IPS-NIHi11 (cell line): ENCODE data around the gene PNLDC1.

ENCODE experiments used
- DNase-seq: peaks from one replicate; pipeline ENCODE4 v3.0.0; 2012; ENCODE audit warnings: mixed read lengths, low spot score

PNLDC1 gene

GRCh38 chr6:159800141-159800865 is at the start of gene PNLDC1:
Gene PNLDC1, plus strand, starts transcription at chr6:159800276. Its CDS starts 32 bp downstream, at chr6:159800308.
- DNase-seq = no peak

GRCh38 chr6:159751448-159751847 is 48.6 kb upstream of the PNLDC1 start:
- DNase-seq = no peak

GRCh38 chr6:159753081-159753872 is 46.8 kb upstream of the PNLDC1 start:
- DNase-seq = no peak

GRCh38 chr6:159754401-159754800 is 45.7 kb upstream of the PNLDC1 start:
- no peak for DNase-seq

GRCh38 chr6:159754959-159755914 is 44.8 kb upstream of the PNLDC1 start:
- DNase-seq = no peak

- no peak for DNase-seq
Observed at GRCh38 chr6:159756508-159756907, 43.6 kb upstream of the PNLDC1 start.

GRCh38 chr6:159758031-159759001 is 41.8 kb upstream of the PNLDC1 start:
- peak; percentile 14 for DNase-seq

GRCh38 chr6:159759645-159760044 is 40.4 kb upstream of the PNLDC1 start:
- DNase-seq = no peak

GRCh38 chr6:159760602-159761057 is 39.4 kb upstream of the PNLDC1 start:
- peak; percentile 35 for DNase-seq

- peak; percentile 8 for DNase-seq
Observed at GRCh38 chr6:159761129-159761872, 38.8 kb upstream of the PNLDC1 start.

GRCh38 chr6:159761873-159762680 is 38.0 kb upstream of the PNLDC1 start, which contains the start of gene ACAT2:
Gene ACAT2, plus strand, starts transcription at chr6:159762045. Its CDS starts 43 bp downstream, at chr6:159762088.
- DNase-seq = peak; percentile 96

GRCh38 chr6:159762681-159763293 is 37.3 kb upstream of the PNLDC1 start:
- peak; percentile 5 for DNase-seq

GRCh38 chr6:159766906-159767305 is 33.2 kb upstream of the PNLDC1 start:
- no peak for DNase-seq

- DNase-seq = no peak
Observed at GRCh38 chr6:159769470-159769869, 30.6 kb upstream of the PNLDC1 start.

GRCh38 chr6:159772196-159772595 is 27.9 kb upstream of the PNLDC1 start:
- DNase-seq = no peak

- DNase-seq = no peak
Observed at GRCh38 chr6:159777240-159777904, 22.7 kb upstream of the PNLDC1 start.

- DNase-seq = no peak
Observed at GRCh38 chr6:159778131-159778530, 21.9 kb upstream of the PNLDC1 start.

- DNase-seq = no peak
Observed at GRCh38 chr6:159778542-159779103, 21.5 kb upstream of the PNLDC1 start.
